Activated CD8-positive, alpha-beta T cell treated with anti-CD3 and anti-CD28 coated beads for 36 hours (primary cell): ENCODE results near the gene LPCAT1. TPM values are rescaled to one million over a fixed set of nuclear protein-coding genes. Genes with fewer than 3 reads are reported as not detected.

Source experiments
- ATAC-seq: fragments of 200-7000 bp; cut with Tn5 transposase; one replicate; pipeline ENCODE4 v1.10.0; 2021; ENCODE audit warnings: mild to moderate bottlenecking, moderate library complexity
- CTCF ChIA-PET: fragments of 350-600 bp; sonication (Branson Sonifier 250); formaldehyde crosslinking; loops from one replicate; lab custom pipeline; 2021; ENCODE audit warnings: antibody characterized with exemption; lab: Charles Lee
- POLR2A ChIA-PET: fragments of 350-600 bp; sonication (Branson Sonifier 250); formaldehyde crosslinking; loops from one replicate; lab custom pipeline; 2021; ENCODE audit warnings: antibody characterized with exemption; lab: Charles Lee
- DNase-seq: peaks from one replicate; pipeline ENCODE4 v3.0.0-alpha.2; 2020
- H3K27ac Mint-ChIP-seq: one replicate; pipeline ENCODE4 v1.8.0; 2021; ENCODE audit warnings: mild to moderate bottlenecking, mixed read lengths
- H3K27me3 Mint-ChIP-seq: one replicate; pipeline ENCODE4 v1.8.0; 2021; ENCODE audit warnings: mixed read lengths
- H3K36me3 Mint-ChIP-seq: one replicate; pipeline ENCODE4 v1.8.0; 2021; ENCODE audit warnings: low read depth, mixed read lengths
- H3K4me1 Mint-ChIP-seq: one replicate; pipeline ENCODE4 v1.8.0; 2021; ENCODE audit warnings: low read depth, mixed read lengths
- H3K4me3 Mint-ChIP-seq: one replicate; pipeline ENCODE4 v1.8.0; 2021; ENCODE audit warnings: mild to moderate bottlenecking, moderate library complexity, mixed read lengths
- H3K9me3 Mint-ChIP-seq: one replicate; pipeline ENCODE4 v1.8.0; 2021; ENCODE audit warnings: mixed read lengths
- CTCF ChIP-seq: fragments of 200-600 bp; IDR thresholded peaks from one replicate; pipeline ENCODE4 v1.8.0; 2022; ENCODE audit warnings: antibody characterized with exemption, mild to moderate bottlenecking
- intact Hi-C: fragments of 100-400 bp; cut with micrococcal nuclease; formaldehyde crosslinking; loops from one replicate; pipeline ENCODE4 v1.10.0; 2022
- total RNA-seq, 2 experiments: library from RNA; stranded (reverse); gene quantifications; one replicate each; pipeline ENCODE4 v1.2.3, GENCODE V29; 2021

The LPCAT1 gene
- total RNA-seq, 2 experiments from 2014 or later, result 37.2 to 43.6 TPM

- no peak overlapping the region for H3K27ac Mint-ChIP-seq
- H3K27me3 Mint-ChIP-seq, result peaks cover 13% of the 10 kb centered on the region
- no peak for ATAC-seq
- peaks cover 4% of the 10 kb centered on the region for H3K9me3 Mint-ChIP-seq
- TF ChIP-seq CTCF, result no peak
- ChIA-PET POLR2A (no interaction called here), CTCF (no interaction called here)
- intact Hi-C loops, result no loop called here
- no peaks in the 10 kb centered on the region for H3K4me1 Mint-ChIP-seq
- H3K4me3 Mint-ChIP-seq, result no peak overlapping the region
- H3K36me3 Mint-ChIP-seq, result no peaks in the 10 kb centered on the region
- DNase-seq, result no peak
These were observed 88.4 kb downstream of the LPCAT1 start for GRCh38 chr5:1435369-1435768.

GRCh38 chr5:1432296-1432695 is 91.5 kb downstream of the LPCAT1 start:
- TF ChIP-seq CTCF, result no peak
- DNase-seq, result no peak
- peaks cover 5% of the 10 kb centered on the region for H3K27me3 Mint-ChIP-seq
- ChIA-PET CTCF (no interaction called here), POLR2A (no interaction called here)
- intact Hi-C loops, result no loop called here
- peaks cover 19% of the 10 kb centered on the region for H3K9me3 Mint-ChIP-seq
- H3K27ac Mint-ChIP-seq, result no peak overlapping the region
- peaks cover 5% of the 10 kb centered on the region for H3K36me3 Mint-ChIP-seq
- ATAC-seq, result no peak
- no peaks in the 10 kb centered on the region for H3K4me1 Mint-ChIP-seq
- H3K4me3 Mint-ChIP-seq, result no peak overlapping the region

- DNase-seq (no peak), ATAC-seq (no peak)
- H3K27ac Mint-ChIP-seq, result no peak overlapping the region
- CTCF ChIA-PET, result no interaction called here
- no peaks in the 10 kb centered on the region for H3K4me1 Mint-ChIP-seq
- H3K4me3 Mint-ChIP-seq, result no peak overlapping the region
- no peak for TF ChIP-seq CTCF
- peaks cover 5% of the 10 kb centered on the region for H3K27me3 Mint-ChIP-seq
- peaks cover 21% of the 10 kb centered on the region for H3K9me3 Mint-ChIP-seq
- POLR2A ChIA-PET, result no interaction called here
- intact Hi-C loops, result no loop called here
- peaks cover 5% of the 10 kb centered on the region for H3K36me3 Mint-ChIP-seq
These were observed 91.9 kb downstream of the LPCAT1 start for GRCh38 chr5:1431896-1432295.

GRCh38 chr5:1431021-1431811 is 92.5 kb downstream of the LPCAT1 start:
- H3K27me3 Mint-ChIP-seq, result peaks cover 5% of the 10 kb centered on the region
- DNase-seq (no peak), ATAC-seq (no peak)
- POLR2A ChIA-PET, result no interaction called here
- no peak overlapping the region for H3K4me3 Mint-ChIP-seq
- H3K4me1 Mint-ChIP-seq, result no peaks in the 10 kb centered on the region
- peaks cover 5% of the 10 kb centered on the region for H3K36me3 Mint-ChIP-seq
- CTCF ChIA-PET, result no interaction called here
- no peak for TF ChIP-seq CTCF
- peaks cover 25% of the 10 kb centered on the region for H3K9me3 Mint-ChIP-seq
- H3K27ac Mint-ChIP-seq, result no peak overlapping the region
- intact Hi-C loops, result no loop called here

- Mint-ChIP-seq H3K27ac (no peak overlapping the region), H3K36me3 (peaks cover 5% of the 10 kb centered on the region), H3K9me3 (peaks cover 26% of the 10 kb centered on the region), H3K4me3 (no peak overlapping the region), H3K4me1 (no peaks in the 10 kb centered on the region), H3K27me3 (peaks cover 5% of the 10 kb centered on the region)
- ChIA-PET POLR2A (no interaction called here), CTCF (no interaction called here)
- ATAC-seq, result no peak
- intact Hi-C loops, result no loop called here
- no peak for DNase-seq
- TF ChIP-seq CTCF, result no peak
These were observed 93.5 kb downstream of the LPCAT1 start for GRCh38 chr5:1430121-1430795.
